ENCODE measurements around the gene PAX9.

The PAX9 gene

GRCh38 chr14:36726128-36726527, 64.5 kb downstream of the PAX9 start:
- FAIRE-seq (no peak), DNase-seq (ENCODE audit: low spot score) (no peak)
